Measurements from ENCODE around the gene ETFBKMT. TPM values are rescaled to one million over a fixed set of nuclear protein-coding genes. Genes with fewer than 3 reads are reported as not detected.
"Not testable (repeated sequence)": the region's sequence is repeated elsewhere in the genome, so short reads cannot be mapped to it uniquely, and the experiment has no call there.

Gene ETFBKMT
- total RNA-seq, 3 donors from 2014 or later, result 0.21 to 0.54 (median 0.38) TPM

DNA sequence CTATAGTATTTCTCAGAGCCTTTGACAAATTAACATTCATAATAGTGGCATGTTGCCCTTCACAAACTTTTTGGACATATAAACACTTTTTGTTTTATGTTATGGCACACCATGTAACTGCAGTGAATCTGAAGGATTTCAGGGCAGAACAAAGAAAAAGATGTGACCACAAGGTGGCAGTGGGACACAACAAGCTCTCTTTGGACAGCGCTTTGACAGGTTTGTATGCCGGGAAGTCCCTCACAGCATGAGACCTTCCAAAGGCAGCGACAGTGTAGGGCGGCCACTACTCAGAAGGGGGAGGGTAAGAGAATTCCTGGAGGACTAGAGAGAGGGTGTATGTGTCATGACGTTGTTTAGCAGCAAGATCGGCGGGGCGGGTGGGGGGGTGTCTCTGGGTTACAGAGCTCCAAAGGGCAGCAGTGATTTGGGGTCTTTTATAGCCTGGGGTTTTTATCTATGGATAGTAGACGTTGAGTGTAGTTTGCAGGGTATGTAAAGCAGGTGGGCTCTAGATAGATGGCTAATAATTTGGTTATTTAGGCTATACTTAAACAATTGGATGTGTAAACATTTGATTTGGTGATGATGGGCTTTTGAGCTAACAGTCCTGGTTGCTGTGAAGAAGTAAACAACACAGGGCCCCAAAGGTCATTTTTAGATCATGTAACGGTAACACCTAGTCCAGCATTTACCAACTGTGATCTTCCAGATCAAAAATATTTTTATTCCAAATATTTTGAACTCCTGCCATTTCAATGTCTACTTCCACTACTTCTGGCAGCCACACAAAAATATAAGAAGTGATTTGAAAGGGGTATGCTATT lies 22.9 kb downstream of the ETFBKMT start:
- Mint-ChIP-seq H3K36me3 (ENCODE audit: insufficient read depth) (peaks cover 27% of the 10 kb centered on the region), H3K27me3 (ENCODE audit: low read depth) (no peaks in the 10 kb centered on the region), H3K4me3 (no peak overlapping the region), H3K9me3 (peaks cover 7% of the 10 kb centered on the region), H3K4me1 (ENCODE audit: low read depth) (peaks cover 4% of the 10 kb centered on the region)
- ATAC-seq, result peak; percentile 71 to 86
- DNase-seq, result peak; percentile 57

DNA sequence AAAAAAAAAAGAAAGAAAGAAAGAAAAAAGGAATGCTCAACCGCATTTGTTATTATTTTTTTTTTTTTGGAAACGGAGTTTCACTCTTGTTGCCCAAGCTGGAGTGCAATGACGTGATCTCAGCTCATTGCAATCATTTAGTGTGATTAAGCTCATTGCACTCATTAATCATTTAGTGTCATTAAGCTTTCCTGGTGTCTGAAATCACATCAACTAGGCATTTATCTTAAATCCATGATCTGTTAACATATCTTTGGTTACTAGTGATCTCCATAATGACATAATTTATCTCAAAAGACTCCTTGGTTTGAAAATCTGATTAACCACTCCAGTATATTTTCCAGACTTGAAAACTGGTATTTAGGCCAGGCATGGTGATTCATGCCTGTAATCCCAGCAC lies 26.3 kb downstream of the ETFBKMT start:
- Mint-ChIP-seq H3K4me1 (ENCODE audit: low read depth) (peaks cover 4% of the 10 kb centered on the region), H3K4me3 (no peak overlapping the region), H3K36me3 (ENCODE audit: insufficient read depth) (peaks cover 34% of the 10 kb centered on the region), H3K27me3 (ENCODE audit: low read depth) (no peaks in the 10 kb centered on the region), H3K9me3 (peaks cover 7% of the 10 kb centered on the region)
- ATAC-seq (no peak), DNase-seq (no peak)

DNA sequence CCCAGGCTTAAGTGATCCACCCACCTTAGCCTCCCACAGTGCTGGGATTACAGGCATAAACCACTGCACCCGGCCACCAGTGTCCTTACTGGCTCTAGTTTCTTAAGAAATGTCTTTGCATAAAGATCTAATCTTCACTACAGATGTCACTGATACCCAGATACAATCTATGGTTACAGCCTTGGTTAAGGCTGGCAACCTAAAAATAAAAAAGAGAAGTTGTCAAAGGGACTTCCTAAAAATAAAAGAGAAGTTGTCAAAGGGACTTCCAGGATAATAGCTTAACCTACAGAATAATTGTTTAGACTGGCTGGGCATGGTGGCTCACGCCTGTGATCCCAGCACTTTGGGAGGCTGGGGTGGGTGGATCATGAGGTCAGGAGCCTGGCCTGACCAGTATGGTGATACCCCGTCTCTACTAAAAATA lies 27.6 kb downstream of the ETFBKMT start:
- peaks cover 35% of the 10 kb centered on the region for H3K36me3 Mint-ChIP-seq (ENCODE audit: insufficient read depth)

DNA sequence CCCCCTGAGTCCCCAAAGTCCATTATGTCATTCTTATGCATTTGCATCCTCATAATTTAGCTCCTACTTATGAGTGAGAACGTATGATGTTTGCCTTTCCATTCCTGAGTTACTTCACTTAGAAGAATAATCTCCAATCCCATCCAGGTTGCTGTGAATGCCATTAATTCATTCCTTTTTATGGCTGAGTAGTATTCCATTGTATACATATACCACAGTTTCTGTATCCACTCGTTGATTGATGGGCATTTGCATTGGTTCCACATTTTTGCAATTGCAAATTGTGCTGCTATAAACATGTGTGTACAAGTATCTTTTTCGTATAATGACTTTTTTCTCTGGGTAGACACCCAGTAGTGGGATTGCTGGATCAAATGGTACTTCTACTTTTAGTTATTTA lies 30.4 kb downstream of the ETFBKMT start:
- DNase-seq; H3K4me3 Mint-ChIP-seq; H3K27me3 Mint-ChIP-seq (ENCODE audit: low read depth); H3K4me1 Mint-ChIP-seq (ENCODE audit: low read depth); H3K9me3 Mint-ChIP-seq; ATAC-seq: not testable (repeated sequence)
- H3K36me3 Mint-ChIP-seq (ENCODE audit: insufficient read depth), result peaks cover 26% of the 10 kb centered on the region

More for the DNA sequence above, 27.6 kb downstream of the ETFBKMT start:
- Mint-ChIP-seq H3K4me1 (ENCODE audit: low read depth) (peaks cover 2% of the 10 kb centered on the region), H3K27me3 (ENCODE audit: low read depth) (no peaks in the 10 kb centered on the region), H3K4me3 (no peak overlapping the region), H3K9me3 (peaks cover 6% of the 10 kb centered on the region)
- DNase-seq (no peak), ATAC-seq (no peak)

DNA sequence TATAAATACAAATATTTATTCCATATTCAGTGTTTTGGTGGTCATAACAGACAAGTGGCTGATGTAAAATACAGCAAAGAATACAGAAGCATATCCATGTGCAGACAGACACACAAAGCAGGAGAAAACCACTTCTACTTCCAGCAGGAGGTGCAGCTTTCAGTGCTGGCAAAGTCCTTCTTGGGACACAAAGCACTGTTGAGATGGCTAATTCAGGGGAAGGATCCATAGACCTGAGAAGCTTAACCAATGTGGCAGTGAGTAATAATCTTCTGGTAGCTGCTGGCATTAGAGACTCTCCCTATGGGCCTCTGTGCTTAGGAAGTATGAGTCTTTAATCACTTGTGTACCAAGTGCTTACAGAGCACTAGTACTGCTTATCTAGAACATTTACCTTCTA lies 42.6 kb downstream of the ETFBKMT start:
- ATAC-seq, result no peak
- Mint-ChIP-seq H3K27me3 (ENCODE audit: low read depth) (no peaks in the 10 kb centered on the region), H3K9me3 (no peaks in the 10 kb centered on the region), H3K4me3 (no peak overlapping the region), H3K36me3 (ENCODE audit: insufficient read depth) (peaks cover 25% of the 10 kb centered on the region), H3K4me1 (ENCODE audit: low read depth) (peaks cover 21% of the 10 kb centered on the region)
- DNase-seq, result no peak

DNA sequence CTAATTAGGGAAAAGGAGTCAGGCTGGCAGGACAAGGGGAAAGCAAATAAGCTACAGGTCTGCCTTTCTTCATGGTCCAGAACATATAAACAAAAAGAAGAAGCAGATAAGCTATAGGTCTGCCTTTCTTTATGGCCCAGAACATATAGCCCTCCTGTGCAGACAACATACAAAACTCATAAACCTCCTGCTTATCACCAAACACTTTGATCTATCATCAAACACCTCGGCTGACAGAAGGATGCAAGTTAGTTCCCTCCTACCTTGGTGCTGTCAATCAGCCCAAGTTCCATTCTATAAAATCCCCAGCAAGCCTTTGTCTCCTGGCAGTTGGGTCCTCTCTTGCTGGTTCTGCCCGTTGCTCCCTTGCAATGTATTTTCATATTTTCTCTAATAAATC lies 46.1 kb downstream of the ETFBKMT start:
- Mint-ChIP-seq H3K4me1 (ENCODE audit: low read depth) (peaks cover 21% of the 10 kb centered on the region), H3K9me3 (peaks cover 20% of the 10 kb centered on the region), H3K36me3 (ENCODE audit: insufficient read depth) (peaks cover 34% of the 10 kb centered on the region), H3K27me3 (ENCODE audit: low read depth) (no peaks in the 10 kb centered on the region), H3K4me3 (no peak overlapping the region)
- no peak for ATAC-seq
- no peak for DNase-seq

DNA sequence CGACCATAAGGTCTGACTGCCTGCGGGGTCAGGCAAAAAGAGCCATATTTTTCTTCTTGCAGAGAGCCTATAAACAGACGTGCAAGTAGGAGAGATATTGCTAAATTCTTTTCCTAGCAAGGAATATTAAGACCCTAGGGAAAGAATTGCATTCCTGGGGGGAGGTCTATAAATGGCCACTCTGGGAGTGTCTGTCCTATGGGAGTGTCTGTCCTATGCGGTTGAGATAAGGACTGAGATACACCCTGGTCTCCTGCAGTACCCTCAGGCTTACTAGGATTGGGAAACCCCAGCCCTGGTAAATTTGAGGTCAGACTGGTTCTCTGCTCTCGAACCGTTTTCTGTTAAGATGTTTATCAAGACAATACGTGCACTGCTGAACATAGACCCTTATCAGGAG lies 48.6 kb downstream of the ETFBKMT start:
- H3K27me3 Mint-ChIP-seq (ENCODE audit: low read depth); ATAC-seq; DNase-seq; H3K4me3 Mint-ChIP-seq: not testable (repeated sequence)
- Mint-ChIP-seq H3K9me3 (peaks cover 24% of the 10 kb centered on the region), H3K4me1 (ENCODE audit: low read depth) (peaks cover 21% of the 10 kb centered on the region), H3K36me3 (ENCODE audit: insufficient read depth) (peaks cover 30% of the 10 kb centered on the region)

DNA sequence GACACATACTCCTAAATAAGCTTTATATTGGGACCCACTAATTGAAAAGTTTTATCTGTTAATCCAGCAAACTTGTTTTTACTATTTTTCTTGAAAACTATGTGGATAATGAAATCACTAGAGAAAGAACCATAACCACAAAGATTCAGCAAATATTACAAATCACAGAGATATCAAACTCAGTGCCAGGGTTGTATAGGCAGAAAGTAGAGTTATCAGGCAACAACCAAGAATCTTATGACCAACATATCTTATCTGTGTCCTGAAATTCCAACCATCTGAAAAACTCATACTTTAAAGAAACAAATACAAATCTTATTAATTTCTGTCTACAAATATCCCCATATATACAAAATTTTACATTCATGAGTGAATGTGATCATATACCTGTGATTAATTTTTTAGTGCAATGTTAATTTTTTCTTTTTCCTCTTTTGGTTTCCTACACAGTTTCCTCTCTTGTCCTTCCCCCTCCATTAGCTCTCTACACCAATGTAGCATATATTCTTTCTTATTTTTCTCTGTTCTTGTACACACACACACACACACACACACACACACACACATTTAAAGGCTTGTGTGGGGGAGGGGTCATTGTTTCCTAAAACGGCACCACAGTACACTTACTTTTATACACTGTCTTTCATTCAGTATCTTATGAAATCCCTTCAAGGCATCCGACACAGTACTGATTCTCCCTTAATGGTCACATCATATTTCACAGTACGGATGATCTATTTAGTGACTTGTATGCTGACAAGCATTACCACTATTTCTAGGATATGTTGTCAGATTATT lies 50.7 kb downstream of the ETFBKMT start:
- Mint-ChIP-seq H3K4me1 (ENCODE audit: low read depth) (peaks cover 10% of the 10 kb centered on the region), H3K4me3 (no peak overlapping the region), H3K36me3 (ENCODE audit: insufficient read depth) (peaks cover 31% of the 10 kb centered on the region), H3K27me3 (ENCODE audit: low read depth) (no peaks in the 10 kb centered on the region), H3K9me3 (peaks cover 25% of the 10 kb centered on the region)
- ATAC-seq, result no peak
- no peak for DNase-seq

DNA sequence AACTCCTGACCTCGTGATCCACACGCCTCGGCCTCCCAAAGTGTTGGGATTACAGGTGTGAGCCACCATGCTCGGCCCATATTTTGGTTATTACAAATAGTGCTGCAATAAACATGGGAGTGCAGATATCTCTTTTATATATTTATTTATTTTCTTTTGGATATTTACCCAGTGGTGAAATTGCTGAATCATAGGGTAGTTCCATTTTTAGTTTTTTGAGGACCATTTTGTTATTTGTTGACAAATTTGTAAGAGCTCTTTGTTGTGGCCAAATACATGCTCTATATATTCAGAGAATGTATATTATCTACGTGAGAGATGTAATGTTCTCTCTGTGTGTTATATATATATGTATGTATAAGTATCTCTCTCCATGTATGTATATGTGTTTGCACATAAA lies 53.4 kb downstream of the ETFBKMT start:
- Mint-ChIP-seq H3K4me3 (no peak overlapping the region), H3K27me3 (ENCODE audit: low read depth) (no peaks in the 10 kb centered on the region), H3K36me3 (ENCODE audit: insufficient read depth) (peaks cover 33% of the 10 kb centered on the region), H3K9me3 (peaks cover 33% of the 10 kb centered on the region), H3K4me1 (ENCODE audit: low read depth) (peaks cover 8% of the 10 kb centered on the region)
- no peak for DNase-seq
- no peak for ATAC-seq

DNA sequence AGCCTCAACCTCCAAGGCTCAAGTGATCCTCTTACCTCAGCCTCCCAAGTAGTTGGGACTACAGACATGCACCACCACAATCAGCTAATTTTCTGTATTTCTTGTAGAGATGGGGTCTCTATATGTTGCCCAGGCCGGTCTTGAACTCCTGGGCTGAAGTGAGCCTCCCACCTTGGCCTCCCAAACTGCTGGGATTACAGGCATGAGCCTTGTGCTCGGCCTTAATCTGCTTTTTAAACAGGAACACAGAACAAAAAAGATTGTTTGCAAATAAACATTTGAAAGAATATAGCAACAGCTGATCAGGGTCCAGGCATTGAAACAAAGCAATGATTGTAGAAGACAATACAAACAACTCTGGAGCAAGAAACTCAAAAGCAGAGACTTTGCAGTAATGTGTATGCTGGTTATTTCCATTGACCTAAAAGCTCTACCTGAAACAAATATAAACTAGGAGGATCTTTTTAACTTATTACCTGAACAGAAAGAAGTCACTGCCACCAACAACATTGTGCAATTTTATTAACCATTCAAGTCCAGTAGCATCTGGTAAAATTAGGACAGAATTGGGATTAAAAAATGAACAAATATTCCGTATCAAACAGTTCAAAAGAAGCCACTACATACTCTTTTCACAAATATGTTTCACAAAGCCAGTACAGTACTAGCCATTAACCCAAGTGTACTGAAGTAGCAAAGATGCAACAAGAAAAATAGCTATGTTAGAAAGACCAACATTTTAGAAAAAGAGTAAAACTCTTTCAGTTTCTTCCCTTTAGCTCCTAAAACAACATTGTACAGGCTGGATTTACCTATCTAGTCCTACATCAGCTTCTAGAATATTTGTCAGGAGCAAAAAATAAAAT lies 55.2 kb downstream of the ETFBKMT start:
- H3K4me1 Mint-ChIP-seq (ENCODE audit: low read depth), result peaks cover 8% of the 10 kb centered on the region
- ATAC-seq (no peak), DNase-seq (no peak)
- peaks cover 25% of the 10 kb centered on the region for H3K9me3 Mint-ChIP-seq
- H3K4me3 Mint-ChIP-seq, result no peak overlapping the region
- no peaks in the 10 kb centered on the region for H3K27me3 Mint-ChIP-seq (ENCODE audit: low read depth)
- H3K36me3 Mint-ChIP-seq (ENCODE audit: insufficient read depth), result peaks cover 35% of the 10 kb centered on the region

DNA sequence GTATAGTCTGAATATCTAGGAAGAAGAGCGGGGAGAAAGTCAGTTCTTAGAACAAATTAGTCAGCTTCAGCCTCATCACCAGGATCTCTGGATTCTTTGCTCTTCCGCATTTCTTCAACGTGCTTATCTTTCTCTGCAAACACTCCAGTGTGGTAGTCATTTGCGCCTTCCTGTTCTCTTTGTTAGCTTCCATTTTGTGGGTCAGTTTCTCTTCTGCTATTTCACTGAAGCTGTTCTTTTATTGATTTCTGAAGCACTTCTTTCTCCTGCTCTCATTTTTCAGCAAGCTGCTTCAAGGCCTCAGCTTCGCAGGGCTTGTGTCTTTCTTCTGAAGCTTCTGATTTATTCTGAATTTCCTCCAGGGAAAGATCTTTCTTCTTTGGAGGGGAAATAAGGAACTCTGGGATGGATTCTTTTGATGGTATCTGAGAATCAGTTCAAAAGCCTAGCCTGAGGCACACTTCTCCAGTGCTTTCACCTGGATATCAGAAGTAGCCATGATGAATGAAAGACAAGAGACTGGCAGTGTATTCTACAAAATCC lies 55.9 kb downstream of the ETFBKMT start:
- Mint-ChIP-seq H3K4me3 (no peak overlapping the region), H3K36me3 (ENCODE audit: insufficient read depth) (peaks cover 31% of the 10 kb centered on the region), H3K9me3 (peaks cover 22% of the 10 kb centered on the region), H3K27me3 (ENCODE audit: low read depth) (no peaks in the 10 kb centered on the region), H3K4me1 (ENCODE audit: low read depth) (peaks cover 8% of the 10 kb centered on the region)
- no peak for DNase-seq
- no peak for ATAC-seq

DNA sequence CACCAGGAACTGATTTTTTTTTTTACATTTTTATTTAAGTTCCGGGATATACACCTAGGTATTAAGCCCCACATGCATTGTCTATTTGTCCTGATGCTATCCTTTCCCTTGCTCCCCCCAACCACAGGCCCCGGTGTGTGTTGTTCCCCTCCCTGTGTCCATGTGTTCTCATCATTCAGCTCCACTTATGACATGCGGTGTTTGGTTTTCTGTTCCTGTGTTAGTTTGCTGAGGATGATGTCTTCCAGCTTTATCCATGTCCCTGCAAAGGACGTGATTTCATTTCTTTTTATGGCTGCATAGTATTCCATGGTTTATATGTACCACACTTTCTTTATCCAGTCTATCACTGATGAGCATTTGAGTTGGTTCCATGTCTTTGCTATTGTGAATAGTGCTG lies 57.5 kb downstream of the ETFBKMT start:
- H3K27me3 Mint-ChIP-seq (ENCODE audit: low read depth); H3K4me3 Mint-ChIP-seq; ATAC-seq; DNase-seq: not testable (repeated sequence)
- peaks cover 39% of the 10 kb centered on the region for H3K36me3 Mint-ChIP-seq (ENCODE audit: insufficient read depth)
- H3K9me3 Mint-ChIP-seq, result peaks cover 18% of the 10 kb centered on the region
- peaks cover 18% of the 10 kb centered on the region for H3K4me1 Mint-ChIP-seq (ENCODE audit: low read depth)

DNA sequence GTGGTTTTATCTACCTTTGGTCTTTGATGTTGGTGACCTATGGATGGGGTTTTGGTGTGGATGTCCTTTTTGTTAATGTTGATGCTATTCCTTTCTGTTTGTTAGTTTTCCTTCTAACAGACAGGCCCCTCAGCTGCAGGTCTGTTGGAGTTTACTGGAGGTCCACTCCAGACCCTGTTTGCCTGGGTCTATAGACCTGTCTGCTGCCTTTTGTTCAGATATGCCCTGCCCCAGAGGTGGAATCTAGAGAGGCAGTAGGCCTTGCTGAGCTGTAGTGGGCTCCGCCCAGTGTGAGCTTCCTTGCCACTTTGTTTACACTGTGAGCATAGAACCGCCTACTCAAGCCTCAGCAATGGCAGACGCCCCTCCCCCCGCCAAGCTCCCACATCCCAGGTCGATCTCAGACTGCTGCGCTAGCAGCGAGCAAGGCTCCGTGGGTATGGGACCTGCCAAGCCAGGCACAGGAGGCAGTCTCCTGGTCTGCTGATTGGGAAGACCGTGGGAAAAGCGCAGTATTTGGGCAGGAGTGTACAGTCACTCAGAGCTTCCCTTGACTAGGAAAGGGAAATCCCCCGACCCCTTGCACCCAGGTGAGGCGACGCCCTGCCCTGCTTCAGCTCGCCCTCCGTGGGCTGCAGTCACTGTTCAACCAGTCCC lies 59.2 kb downstream of the ETFBKMT start:
- not testable (repeated sequence) for ATAC-seq; DNase-seq; H3K4me3 Mint-ChIP-seq; H3K27me3 Mint-ChIP-seq (ENCODE audit: low read depth)
- peaks cover 47% of the 10 kb centered on the region for H3K36me3 Mint-ChIP-seq (ENCODE audit: insufficient read depth)
- peaks cover 19% of the 10 kb centered on the region for H3K9me3 Mint-ChIP-seq
- H3K4me1 Mint-ChIP-seq (ENCODE audit: low read depth), result peaks cover 33% of the 10 kb centered on the region
